GM10847 (cell line): ENCODE results near the gene CNTN4.

ENCODE experiments used
- POLR2A ChIP-seq: IDR thresholded peaks from 2 replicates; pipeline ENCODE4 v1.6.1; 2011; ENCODE audit not compliant: insufficient read length; ENCODE audit errors: extremely low read depth

The CNTN4 gene

GRCh38 chr3:2771741-2772140, 673.1 kb downstream of the CNTN4 start:
- TF ChIP-seq POLR2A = no peak

GRCh38 chr3:2772803-2773202, 674.1 kb downstream of the CNTN4 start:
- no peak for TF ChIP-seq POLR2A

- no peak for TF ChIP-seq POLR2A
Measured at GRCh38 chr3:2774481-2775249, 676.0 kb downstream of the CNTN4 start.

- no peak for TF ChIP-seq POLR2A
Measured at GRCh38 chr3:2783261-2783660, 684.6 kb downstream of the CNTN4 start.

- TF ChIP-seq POLR2A = no peak
Measured at GRCh38 chr3:2784627-2785026, 686.0 kb downstream of the CNTN4 start.

GRCh38 chr3:2790266-2790815, 691.7 kb downstream of the CNTN4 start:
- no peak for TF ChIP-seq POLR2A

GRCh38 chr3:2792432-2792831, 693.8 kb downstream of the CNTN4 start:
- no peak for TF ChIP-seq POLR2A

GRCh38 chr3:2793987-2794386, 695.3 kb downstream of the CNTN4 start:
- no peak for TF ChIP-seq POLR2A

GRCh38 chr3:2802429-2802828, 703.8 kb downstream of the CNTN4 start:
- no peak for TF ChIP-seq POLR2A

GRCh38 chr3:2807514-2807913, 708.8 kb downstream of the CNTN4 start:
- TF ChIP-seq POLR2A = no peak

- TF ChIP-seq POLR2A = no peak
Measured at GRCh38 chr3:2810723-2811122, 712.1 kb downstream of the CNTN4 start.

GRCh38 chr3:2819571-2819970, 720.9 kb downstream of the CNTN4 start:
- TF ChIP-seq POLR2A = no peak

GRCh38 chr3:2822611-2823010, 723.9 kb downstream of the CNTN4 start:
- TF ChIP-seq POLR2A = no peak

GRCh38 chr3:2823031-2823430, 724.4 kb downstream of the CNTN4 start:
- TF ChIP-seq POLR2A = no peak

- TF ChIP-seq POLR2A = no peak
Measured at GRCh38 chr3:2823437-2824211, 725.0 kb downstream of the CNTN4 start.

GRCh38 chr3:2826036-2826435, 727.4 kb downstream of the CNTN4 start:
- no peak for TF ChIP-seq POLR2A
